HG03103 (cell line): ENCODE results near the gene RETREG1.
A peak's percentile ranks its signal among the peaks of the same experiment; 100 is the strongest.
"Not testable (repeated sequence)": the region's sequence is repeated elsewhere in the genome, so short reads cannot be mapped to it uniquely, and the experiment has no call there.

Experiments
- ATAC-seq: cut with Tn5 transposase; IDR thresholded peaks from one replicate; pipeline ENCODE4 v1.9.1; 2021; ENCODE audit warnings: low read depth; ENCODE audit not compliant: unreplicated experiment

The RETREG1 gene, protein sequence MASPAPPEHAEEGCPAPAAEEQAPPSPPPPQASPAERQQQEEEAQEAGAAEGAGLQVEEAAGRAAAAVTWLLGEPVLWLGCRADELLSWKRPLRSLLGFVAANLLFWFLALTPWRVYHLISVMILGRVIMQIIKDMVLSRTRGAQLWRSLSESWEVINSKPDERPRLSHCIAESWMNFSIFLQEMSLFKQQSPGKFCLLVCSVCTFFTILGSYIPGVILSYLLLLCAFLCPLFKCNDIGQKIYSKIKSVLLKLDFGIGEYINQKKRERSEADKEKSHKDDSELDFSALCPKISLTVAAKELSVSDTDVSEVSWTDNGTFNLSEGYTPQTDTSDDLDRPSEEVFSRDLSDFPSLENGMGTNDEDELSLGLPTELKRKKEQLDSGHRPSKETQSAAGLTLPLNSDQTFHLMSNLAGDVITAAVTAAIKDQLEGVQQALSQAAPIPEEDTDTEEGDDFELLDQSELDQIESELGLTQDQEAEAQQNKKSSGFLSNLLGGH

DNA sequence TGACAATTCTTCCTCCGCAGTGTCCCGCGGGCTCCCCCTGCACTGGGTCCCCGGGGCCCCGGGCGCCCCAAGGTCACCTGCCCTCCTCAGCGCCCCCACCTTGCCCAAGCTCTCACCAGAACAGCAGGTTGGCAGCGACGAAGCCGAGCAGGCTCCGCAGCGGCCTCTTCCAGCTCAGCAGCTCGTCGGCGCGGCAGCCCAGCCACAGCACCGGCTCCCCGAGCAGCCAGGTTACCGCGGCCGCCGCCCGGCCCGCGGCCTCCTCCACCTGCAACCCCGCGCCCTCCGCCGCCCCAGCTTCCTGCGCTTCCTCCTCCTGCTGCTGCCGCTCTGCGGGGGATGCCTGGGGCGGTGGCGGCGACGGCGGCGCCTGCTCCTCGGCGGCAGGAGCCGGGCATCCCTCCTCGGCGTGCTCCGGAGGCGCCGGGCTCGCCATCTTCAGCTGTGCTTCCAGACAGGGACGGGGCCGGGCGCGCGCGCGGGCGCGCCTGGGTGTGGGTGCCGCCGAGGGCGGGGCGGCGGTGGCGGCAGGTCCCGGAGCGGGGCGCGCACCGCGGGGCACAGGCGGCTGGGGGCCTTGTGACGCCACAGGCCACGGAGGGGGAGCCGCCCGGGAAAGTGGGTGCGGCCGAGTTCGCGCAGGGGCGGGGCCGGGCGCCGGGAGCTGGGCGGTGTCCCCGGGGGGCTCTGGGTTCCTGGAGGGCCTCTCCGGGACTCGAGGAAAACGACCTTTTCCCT is at the start of gene RETREG1:
Gene RETREG1, minus strand, starts transcription at position 462 of the 738 bp plus-strand sequence. Its CDS starts 26 bp downstream, at position 436.
- ATAC-seq = peak; percentile 63

DNA sequence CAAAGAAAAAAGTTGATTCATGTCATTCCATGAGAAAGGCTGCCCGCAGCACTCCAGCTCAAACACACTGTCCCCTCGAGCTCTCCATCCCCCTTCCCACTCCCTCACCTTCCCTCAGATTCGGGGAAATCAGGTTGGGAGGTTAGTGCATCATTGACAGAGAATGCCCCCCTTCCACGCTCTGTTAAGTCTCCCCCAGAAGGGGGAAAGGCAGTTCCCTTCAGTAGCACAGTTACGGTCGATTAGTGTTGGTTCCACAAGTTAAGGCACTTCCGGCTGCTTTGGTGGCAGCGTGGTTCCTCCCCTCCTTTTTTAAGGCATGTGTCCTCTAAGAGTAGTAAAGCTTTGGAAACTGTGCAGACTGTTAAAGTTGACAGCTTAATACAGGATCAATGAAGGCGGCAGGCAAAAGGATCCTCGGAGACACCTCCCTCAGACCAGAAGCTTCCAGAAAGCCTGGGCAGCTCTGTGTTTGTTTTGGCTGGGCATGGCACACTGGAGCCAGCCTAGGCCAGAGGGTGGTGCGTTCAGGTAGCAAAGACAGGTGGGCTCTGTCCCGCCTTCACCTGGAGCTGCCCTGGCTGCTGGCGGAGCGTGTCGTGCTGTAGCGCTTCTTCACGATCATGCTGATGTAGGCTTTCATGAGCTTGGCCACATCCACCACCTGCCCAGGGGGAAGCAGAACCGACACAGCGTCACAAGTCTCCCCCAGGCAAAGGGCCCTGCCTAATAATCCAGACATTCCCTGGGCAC is 49.5 kb upstream of the RETREG1 start:
- no peak for ATAC-seq

DNA sequence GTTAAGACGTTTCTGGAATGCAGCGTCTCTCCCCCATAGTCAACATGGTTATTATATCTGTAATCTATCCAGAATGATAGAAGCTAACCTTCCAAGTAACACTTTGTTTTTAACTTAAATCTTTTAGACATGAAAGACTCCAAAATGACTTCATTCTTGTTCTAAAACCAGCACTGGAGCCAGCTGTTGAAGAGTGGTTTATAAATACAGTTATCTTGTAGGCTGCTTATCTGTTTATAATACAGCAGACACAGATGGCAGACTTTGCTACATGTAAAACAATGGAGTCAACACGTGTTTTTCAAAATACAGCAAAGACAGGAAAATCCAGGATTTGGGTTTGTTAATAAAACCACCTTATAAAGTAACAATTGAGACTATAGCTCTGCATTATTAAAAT is 48.8 kb upstream of the RETREG1 start:
- ATAC-seq = no peak

DNA sequence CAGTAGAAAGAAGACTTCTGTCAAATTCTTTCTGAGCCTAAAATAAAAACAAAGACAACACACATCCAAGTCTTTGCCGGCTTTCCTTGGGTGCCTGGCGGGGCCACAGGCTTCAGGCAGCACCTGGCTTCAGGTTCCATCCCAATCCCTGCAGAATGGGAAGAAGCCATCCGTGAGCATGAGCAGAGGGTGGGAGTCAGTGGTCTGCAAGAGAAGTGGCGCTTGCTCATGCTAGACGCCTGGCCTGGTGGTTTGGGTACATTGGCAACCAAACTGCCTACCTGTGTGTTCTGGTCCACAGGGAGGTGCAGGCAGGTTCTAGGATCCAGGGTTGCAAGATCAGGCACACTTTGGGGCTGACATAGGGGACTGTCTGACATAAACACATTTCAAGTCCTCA is 47.6 kb upstream of the RETREG1 start:
- ATAC-seq = no peak

DNA sequence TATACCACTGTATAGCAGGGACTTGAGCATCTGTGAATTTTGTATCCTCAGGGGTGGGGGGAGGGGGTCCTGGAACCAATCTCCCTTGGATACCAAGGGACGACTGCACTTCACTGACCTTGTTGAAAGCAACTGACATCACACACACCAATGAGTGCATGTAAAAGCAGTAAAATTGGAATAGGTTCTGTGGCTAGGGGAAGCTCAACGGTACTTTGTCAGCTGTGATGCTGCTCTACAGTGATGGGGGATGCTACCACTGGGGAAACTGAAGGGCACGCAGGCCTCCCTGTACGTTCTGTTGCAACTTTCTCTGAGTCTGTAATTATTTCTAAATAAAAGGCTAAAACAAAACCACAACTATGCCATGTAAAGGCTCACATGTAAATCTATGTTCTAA is 47.0 kb upstream of the RETREG1 start:
- ATAC-seq = no peak

DNA sequence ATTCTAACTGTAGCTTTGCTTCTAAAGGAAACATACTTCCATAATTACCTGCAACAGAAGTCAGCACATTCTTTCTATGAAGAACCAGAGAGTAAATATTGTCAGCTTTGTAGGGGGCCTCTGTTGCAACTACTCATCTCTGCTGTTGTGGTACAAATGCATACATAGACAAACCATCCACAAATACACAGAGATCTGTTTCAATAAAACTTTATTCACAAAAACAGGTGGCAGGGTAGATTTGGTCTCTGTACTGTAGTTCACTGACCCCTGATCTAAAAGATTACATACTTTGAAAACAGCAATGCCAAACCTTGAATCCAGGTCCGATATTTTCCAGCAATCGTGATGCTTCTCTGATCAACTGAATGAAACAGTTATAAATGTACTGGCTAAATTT is 44.9 kb upstream of the RETREG1 start:
- ATAC-seq = no peak

DNA sequence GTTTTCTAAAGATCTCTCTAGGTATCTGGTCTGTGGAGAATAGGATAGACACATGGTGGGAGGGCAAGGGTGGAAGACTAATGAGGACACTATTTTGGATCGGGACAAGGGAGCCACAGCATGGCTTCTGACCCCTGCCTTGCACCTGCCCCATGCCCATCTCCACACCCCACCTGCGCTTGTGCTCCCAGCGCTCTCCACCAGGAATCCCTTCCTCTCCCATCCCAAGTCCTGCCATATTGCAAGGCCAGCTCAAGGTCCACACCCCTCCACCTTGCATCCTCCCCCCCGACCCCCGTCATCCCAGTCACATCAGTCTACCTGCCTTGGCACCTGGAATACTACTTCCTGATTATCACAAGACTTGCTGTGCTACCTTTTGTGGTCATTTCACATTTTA is 44.2 kb upstream of the RETREG1 start:
- ATAC-seq = no peak

DNA sequence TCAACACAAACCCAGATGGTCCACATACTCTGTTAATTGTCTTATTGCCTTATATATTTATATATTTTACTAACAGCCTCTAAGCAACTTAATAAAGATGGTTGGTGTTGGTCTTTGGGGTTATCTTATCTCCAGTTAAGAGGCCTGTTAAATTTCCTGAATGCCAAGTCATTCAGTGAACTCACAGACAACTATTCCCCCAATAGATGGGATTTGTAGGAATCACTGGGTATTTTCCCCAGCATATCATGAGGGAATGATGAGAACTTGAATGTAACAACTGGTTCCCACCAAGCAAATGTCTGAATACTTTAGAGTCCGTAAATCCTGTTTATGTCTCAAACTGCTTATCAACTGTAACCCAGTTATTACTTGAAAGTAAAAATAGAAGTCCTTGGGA is 42.7 kb upstream of the RETREG1 start:
- ATAC-seq = no peak

DNA sequence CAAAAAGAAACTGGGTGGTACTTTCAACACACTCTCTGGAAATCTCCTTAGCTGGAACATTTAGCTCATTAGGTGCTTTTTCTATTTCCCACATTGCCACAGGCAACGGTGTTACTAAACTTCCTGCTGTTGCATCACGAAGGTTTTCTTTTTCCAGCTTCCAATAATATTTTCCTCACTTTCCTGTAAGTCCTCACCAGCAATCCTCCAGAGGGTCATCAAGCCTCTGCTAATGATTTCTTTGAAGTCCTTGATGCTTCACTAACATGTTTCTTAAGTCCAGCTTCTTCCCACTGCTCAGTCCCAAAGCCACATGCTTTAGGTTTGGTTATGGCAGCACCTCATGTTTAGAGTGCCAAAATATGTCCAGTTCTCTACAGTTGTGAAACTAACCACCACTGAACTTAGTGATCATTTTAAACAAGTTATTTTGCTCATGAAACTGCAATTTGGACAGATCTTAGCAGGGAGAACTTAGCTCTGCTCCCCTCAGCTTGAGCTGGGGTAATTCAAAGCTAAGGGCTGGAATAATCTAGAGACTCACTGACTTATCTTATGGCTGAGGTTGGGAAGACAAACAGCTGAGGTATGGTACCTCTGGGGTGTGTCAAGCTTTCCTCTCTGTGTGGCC is 39.9 kb upstream of the RETREG1 start:
- ATAC-seq = no peak

DNA sequence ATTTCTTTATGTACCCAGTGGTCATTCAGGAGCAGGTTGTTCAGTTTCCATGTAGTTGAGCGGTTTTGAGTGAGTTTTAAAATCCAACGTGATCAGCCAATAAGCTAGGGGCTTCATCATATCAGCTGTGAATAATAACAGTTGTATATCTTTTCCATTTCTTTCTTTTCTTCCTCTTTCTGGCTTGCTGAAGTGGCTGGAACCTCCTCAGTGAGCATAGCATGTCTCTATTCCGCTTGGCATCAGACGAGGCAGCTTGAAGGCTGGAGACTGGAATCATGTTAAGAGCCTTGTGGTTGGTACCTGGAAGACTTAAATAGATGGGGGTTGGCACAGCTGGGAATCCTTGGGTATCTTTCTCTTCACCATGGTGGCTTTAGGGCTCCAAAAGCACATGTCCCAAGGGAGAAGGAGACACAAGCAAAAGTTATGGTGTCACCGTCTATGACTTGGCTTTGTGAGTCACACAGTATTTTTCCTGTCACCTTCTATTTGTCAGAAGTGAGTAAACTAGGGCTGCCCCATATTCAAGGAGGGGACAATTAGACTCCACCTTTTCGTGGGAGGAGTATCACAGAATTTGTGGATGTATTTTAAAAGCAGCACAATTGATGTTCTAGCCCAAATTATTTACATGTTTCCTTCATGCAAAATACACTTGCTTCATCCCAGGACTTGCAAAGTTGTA is 38.0 kb upstream of the RETREG1 start:
- ATAC-seq = no peak

DNA sequence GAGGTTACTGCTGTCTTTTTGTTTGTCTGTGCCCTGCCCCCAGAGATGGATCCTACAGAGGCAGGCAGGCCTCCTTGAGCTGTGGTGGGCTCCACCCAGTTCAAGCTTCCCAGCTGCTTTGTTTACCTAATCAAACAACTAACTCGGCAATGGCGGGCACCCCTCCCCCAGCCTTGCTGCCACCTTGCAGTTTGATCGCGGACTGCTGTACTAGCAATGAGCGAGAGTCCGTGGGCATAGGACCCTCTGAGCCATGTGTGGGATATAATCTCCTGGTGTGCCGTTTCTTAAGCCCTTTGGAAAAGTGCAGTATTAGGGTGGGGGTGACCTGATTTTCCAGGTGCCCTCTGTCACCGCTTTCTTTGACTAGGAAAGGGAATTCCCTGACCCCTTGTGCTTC is 31.9 kb upstream of the RETREG1 start:
- not testable (repeated sequence) for ATAC-seq

DNA sequence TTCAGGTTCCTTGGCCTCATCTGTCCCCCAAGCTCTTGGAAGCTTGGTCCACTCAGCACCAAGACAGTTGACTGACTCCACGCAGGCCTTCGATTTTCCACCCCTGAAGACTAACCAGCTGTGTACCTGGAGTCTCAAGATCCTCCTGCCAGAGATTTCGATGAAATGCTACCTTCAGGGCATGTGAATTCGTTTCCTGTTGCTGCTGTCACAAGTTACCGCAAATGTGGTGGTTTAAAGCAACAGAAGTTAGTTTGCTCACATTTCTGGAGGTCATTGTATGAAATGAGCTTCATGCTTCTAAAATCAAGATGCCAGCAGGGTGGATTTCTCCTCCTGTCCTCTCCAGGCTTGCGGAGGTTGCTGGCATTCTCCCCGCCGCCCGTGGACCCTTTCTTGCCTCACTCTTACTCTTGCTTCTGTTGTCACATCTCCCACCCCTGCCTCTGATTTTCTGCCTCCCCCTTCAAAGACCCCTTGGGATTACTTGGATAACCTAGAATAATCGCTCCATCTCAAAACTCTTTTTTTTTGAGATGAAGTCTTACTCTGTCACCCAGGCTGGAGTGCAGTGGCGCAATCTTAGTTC is 27.6 kb upstream of the RETREG1 start:
- ATAC-seq = no peak

DNA sequence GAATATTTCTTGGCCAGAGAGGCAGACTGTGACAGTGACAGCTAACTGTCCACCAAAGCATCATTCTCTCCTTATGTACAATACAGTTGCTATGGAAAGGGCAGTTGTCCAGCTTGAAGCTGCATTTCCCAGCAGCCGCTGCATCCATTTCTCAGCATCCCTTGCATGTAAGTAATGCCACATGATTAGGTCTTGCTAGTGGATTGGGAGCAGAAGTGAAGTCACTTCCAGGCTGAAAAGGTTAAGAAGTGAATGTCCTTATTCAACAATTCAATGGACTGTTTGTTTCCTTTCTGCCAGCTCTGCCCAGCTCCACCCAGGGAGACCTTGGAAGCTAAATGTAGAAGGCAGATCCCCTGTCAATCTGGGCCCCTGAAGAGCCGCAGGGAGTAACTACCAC is 26.1 kb upstream of the RETREG1 start:
- ATAC-seq = no peak

DNA sequence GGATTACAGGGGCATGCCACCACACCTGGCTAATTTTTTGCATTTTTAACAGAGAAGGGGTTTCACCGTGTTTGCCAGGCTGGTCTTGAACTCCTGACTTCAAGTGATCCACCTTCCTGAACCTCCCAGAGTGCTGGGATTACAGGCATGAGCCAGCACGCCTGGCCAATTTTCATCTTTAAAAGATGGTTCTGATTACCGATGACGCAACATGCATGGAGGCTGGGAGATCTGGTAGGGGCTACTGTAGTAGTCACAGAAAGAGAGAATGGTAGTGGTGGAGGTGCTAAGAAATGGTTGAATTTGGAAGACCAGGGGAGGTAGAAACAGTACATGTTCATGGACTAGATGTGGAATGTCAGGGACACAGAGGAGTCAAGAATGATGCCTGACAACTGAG is 22.4 kb upstream of the RETREG1 start:
- no peak for ATAC-seq

DNA sequence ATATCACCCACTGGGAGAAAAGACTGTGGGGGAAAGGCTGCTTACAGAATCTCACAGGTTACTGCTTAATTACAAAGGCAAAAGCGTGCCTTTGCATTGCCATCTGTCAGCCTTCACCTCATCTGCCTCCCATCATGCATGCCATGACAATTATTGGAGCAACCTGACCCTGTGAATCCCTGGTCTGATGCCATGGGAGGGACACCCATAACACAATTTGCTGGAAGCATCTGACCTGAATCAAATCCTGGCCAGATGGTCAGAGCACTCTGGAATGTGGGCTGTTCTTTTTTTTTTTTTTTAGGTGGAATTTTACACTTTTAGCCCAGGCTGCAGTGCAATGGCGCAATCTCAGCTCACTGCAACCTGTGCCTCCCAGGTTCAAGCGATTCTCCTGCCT is 11.6 kb upstream of the RETREG1 start:
- no peak for ATAC-seq

DNA sequence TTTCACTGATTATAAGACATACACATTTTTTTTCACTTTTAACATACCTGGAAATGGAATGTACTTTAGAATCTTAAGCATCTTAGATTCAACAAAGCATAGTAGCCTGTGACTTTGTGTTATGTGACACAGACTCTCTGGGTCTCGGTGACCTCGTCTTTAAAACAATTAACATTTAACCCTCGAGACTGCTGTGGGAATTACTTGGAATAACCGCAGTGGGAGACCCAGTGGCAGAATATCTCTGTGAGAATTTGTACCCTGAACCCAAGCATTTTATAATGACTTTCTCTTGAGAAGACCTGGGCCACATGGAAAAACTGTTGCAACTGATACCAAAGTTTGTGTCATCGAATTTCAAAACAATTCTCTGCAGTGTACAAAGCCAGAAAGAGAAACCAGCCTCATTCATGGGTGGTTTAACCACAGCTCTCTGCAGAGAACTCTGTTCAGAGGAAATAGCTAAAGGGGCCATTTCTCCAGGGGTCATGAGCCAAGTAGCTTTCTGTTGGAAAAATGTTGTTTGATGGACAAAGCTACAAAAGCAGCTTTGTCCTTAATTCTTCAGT is 10.0 kb upstream of the RETREG1 start:
- ATAC-seq = peak; percentile 70

DNA sequence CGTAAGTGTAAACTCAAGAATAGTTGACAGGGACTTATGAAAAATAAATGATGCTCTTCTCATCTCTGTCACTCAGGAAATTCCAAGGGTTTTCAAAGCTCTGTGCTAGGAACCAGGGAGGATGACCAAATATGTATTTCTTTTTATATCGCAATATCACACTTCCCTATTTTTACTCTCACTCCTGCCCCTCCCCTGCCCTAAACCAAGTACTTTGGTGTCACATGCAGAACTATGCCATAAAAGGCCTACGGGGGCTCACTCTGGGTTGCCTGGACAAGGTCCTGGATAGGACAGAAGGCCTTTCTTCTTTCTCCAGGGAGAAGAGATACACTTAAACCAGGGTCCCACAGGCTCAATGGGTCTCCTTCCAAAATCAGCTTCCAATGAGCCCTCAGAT is 8.3 kb upstream of the RETREG1 start:
- ATAC-seq = no peak

DNA sequence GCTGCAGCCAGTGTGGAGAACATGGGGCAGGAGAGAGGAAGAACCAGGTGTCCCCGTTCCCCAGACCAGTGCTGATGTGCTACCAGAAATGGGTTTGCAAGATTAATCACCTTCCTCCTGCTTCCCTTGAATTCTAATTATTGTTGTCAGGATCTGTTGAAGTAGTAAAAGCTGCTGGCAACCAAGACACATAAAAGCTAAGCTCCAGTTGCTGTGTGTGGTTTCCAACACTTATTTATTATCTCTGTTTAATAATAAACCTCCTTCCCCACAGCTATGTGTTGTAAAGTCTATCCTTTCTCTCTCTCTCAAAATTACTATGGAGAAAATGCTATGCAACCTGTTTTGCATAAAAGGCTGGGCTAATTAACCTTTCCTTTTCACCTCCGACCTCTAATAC is 2.3 kb upstream of the RETREG1 start:
- no peak for ATAC-seq

DNA sequence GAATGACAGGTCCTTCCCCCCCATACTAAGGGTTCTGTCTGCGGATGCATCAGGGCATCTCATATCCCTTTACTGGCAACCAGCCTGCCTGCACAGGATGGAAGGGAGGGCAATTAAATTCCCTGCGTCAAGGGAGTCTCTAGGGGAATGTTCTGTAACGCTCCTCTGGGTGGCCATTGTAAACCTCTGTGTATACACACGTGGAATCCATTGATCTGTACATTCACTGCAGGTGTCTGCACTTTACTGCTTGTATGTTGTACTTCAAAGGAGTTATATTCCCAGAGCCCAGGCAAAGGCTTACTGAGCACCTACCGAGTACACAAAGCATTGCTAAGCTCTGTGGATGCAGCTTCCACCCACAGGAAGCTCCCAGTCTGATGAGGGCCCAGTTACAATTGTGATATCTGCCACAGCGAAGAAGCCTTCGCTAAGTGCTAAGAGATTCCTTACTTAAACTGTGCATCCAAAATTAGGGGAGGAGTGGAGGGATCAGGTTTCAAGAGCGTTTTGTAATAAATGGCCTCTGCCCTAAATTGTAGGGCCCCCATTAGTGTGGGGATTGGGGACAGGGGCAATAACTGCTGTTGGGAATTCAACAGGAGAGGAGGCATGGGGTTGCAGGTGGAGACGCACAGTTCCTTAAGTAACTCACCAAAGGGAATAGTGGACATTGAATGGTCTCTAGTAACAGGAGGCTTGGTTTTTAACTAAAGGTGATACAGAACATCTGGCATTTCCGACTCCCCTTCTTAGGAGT is 1.5 kb upstream of the RETREG1 start:
- no peak for ATAC-seq
